WI38 (cell line): ENCODE data around the gene CMA1.
"Not testable (repeated sequence)": the region's sequence is repeated elsewhere in the genome, so short reads cannot be mapped to it uniquely, and the experiment has no call there.

Source experiments
- H3K4me3 ChIP-seq: 2 replicates; pipeline ENCODE4 v1.5.1; 2011; ENCODE audit warnings: low read depth, mild to moderate bottlenecking, control low read depth, low read length
- TF ChIP-seq, protein P1 (sequence below): IDR thresholded peaks from 2 replicates; pipeline ENCODE4 v1.5.1; 2012; ENCODE audit warnings: low read depth, mild to moderate bottlenecking, control low read depth, low read length

The CMA1 gene

DNA sequence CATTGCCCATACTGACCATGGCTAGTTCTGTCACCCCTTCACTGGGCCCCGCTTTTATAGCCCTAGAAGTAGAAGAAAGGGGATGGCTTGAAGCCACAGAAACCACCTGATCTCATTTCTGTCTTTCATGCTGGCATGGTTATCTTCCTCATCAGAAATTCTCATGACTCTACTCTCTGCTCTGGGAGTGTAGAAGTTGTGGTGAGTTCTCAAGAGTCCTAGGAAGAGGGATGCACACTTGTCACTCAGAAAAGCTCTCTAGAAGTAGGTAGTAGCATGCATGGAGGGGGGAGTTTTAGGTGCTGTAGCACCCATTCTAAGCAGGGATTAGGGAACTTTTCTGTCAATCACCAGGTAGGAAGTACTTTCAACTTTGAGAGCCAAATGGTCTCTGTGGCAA lies 6.1 kb upstream of the CMA1 start:
- TF ChIP-seq, protein P1, sequence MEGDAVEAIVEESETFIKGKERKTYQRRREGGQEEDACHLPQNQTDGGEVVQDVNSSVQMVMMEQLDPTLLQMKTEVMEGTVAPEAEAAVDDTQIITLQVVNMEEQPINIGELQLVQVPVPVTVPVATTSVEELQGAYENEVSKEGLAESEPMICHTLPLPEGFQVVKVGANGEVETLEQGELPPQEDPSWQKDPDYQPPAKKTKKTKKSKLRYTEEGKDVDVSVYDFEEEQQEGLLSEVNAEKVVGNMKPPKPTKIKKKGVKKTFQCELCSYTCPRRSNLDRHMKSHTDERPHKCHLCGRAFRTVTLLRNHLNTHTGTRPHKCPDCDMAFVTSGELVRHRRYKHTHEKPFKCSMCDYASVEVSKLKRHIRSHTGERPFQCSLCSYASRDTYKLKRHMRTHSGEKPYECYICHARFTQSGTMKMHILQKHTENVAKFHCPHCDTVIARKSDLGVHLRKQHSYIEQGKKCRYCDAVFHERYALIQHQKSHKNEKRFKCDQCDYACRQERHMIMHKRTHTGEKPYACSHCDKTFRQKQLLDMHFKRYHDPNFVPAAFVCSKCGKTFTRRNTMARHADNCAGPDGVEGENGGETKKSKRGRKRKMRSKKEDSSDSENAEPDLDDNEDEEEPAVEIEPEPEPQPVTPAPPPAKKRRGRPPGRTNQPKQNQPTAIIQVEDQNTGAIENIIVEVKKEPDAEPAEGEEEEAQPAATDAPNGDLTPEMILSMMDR, result no peak
- no peak overlapping the region for H3K4me3 ChIP-seq

- TF ChIP-seq, protein P1, result no peak
Measured at GRCh38 chr14:24513009-24513408, 4.9 kb upstream of the CMA1 start.

GRCh38 chr14:24506443-24506842 lies 1.6 kb downstream of the CMA1 start:
- no peak overlapping the region for H3K4me3 ChIP-seq
- TF ChIP-seq, protein P1, result no peak

More at GRCh38 chr14:24513009-24513408, 4.9 kb upstream of the CMA1 start:
- H3K4me3 ChIP-seq, result no peak overlapping the region

DNA sequence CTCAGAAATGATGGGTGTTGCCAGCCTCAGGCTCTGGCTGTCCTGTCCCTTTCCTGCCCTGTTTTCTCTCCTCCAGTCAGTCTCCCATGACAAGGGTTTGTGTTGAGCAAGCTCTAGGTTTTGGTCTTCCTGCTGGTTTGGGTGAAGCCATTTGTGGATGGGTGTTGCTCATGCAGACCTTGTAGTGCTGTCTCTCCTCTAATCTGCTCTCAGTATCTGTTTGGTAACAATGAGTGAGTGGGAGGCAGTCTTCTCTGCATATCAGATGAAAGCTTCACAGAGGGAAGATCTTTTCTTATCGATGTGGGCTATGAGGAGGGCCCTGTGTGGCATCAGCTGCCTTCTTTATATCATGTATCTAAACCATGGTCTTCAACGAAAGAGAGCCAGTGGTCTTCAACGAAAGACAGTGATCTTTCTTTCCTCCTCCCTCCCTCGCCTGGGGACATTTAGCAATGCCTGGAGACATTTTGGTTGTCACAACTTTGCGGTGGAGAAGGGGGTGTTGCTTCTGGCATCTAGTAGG lies 3.6 kb downstream of the CMA1 start:
- H3K4me3 ChIP-seq, result no peak overlapping the region
- TF ChIP-seq, protein P1, result no peak

DNA sequence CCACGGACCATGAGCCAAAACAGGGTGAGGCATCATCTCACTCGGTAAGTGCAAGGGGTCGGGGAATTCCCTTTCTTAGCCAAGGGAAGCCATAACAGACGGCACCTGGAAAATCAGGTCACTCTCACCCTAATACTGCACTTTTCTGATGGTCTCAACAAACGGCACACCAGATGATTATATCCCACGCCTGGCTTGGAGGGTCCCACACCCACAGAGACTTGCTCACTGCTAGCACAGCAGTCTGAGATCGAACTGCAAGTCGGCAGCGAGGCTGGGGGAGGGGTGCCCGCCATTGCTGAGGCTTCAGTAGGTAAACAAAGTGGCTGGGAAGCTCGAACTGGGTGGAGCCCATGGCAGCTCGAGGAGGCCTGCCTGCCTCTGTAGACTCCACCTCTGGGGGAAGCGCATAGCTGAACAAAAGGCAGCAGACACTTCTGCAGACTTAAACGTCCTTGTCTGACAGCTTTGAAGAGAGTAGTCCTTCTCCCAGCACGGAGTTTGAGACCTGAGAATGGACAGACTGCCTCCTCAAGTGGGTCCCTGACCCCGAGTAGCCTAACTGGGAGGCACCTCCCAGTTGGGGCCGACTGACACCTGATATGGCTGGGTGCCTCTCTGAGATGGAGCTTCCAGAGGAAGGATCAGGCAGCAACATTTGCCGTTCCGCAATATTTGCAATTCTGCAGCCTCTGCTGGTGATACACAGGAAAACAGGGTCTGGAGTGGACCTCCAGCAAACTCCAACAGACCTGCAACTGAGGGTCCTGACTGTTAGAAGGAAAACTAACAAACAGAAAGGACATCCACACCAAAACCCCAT lies 16.3 kb downstream of the CMA1 start:
- H3K4me3 ChIP-seq, result not testable (repeated sequence)

DNA sequence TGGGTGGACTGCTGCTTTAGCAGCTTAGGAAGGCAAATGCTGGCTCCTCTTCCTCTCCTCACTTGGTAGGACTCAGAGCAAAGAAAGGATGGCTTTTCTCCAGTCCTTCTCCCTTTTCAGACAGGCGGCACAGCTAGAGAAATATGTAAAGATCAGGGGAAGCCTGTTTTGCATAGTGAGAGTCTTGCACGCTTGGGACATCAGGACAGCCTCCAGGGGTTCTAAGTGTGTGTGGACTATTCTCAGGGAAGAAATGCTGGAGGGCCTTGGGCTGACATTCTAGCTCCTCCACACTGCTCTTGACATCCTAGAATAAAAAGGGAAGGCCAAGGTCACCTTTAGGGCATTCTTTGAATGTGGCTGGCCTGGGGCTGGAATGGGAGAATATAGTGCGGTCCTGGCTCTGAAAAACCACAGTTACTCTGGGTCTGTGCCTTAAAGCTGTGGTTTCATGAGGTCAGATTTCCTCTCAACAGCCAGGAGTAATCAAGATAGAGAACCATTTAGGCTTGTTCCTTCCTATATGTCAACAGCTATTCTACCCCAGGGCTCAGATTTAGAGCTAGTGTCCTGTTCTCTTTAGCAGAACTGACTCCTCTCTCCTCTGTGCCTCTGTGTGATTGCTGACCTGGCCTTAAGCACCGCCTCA lies 24.3 kb downstream of the CMA1 start:
- TF ChIP-seq, protein P1, result no peak
- no peak overlapping the region for H3K4me3 ChIP-seq

DNA sequence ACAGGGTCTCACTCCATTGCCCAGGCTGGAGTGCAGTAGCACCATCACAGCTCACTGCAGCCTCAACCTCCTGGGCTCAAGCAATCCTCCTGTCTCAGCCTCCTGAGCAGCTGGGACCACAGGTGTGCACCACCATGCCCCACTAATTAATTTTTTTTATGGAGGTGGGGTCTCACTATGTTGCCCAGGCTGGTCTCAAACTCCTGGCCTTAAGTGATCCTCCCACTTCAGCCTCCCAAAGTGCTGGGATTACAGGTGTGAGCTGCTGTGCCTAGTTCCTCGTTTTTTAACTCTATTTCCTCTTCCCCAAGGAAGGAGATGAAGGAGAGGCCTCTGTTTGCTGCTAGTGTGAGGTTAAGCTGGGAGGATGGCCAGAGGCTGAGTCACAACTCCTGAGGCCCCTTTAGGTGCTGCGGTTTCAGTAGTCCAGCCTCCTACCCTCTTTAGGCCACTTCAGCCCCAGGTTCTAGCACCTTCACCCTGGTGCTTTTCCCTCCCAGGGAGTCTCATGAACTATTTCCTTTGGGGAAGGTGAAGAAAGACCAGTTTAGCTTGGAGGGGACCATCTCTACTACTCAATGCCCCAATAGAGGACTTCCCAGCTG lies 25.3 kb downstream of the CMA1 start:
- not testable (repeated sequence) for H3K4me3 ChIP-seq
